GM21390 (cell line): ENCODE data around the gene TMOD4.

ENCODE experiments used
- ATAC-seq: cut with Tn5 transposase; IDR thresholded peaks from one replicate; pipeline ENCODE4 v1.9.1; 2021; ENCODE audit not compliant: unreplicated experiment

Gene TMOD4

GRCh38 chr1:151176514-151177045, 799 bp upstream of the TMOD4 start:
- no peak for ATAC-seq

GRCh38 chr1:151175041-151175741, 590 bp downstream of the TMOD4 start:
- no peak for ATAC-seq

GRCh38 chr1:151171190-151171589, 4.6 kb downstream of the TMOD4 start:
- no peak for ATAC-seq

DNA sequence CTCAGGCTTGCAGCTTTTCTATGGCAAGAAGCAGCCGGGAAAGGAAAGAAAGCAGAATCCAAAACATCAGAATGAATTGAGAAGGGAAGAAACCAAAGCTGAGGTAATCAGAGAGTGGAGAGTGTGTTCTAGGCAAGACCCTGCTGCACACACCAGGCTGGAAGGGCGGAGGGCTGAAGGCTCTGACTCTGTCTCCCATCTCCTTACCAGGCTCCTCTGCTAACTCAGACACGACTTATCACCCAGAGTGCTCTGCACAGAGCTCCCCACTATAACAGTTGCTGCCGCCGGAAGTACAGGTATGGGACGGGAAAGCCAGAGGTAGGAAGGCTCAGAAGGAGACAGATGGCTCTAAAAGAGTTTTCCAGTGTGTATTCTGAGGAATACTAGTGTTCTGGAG, 8.7 kb downstream of the TMOD4 start:
- ATAC-seq = no peak

DNA sequence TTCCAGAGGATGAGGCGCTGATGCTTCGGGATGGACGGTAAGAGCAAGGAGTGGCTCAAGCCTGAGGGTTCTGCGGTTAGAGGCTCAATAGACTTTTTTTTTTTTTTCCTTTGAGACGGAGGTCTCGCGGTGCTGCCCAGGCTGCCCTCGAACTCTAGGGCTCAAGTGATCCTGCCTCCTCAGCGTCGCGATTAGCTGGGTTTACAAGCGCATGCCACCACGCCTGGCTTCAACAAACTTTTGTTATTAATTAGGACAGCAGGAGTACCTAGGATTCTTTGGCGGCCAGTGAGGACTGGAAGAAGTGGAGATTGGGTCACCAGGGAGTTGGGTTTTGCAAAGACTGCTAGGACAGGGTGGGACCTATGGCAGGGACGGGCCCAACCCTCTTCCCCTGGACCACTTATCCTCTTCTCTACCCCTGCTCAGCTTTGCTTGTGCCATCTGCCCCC, 9.2 kb downstream of the TMOD4 start:
- no peak for ATAC-seq

- peak; percentile 81 for ATAC-seq
Observed at GRCh38 chr1:151165738-151166504, 9.9 kb downstream of the TMOD4 start, which contains the start of the genes LYSMD1 and SCNM1. LYSMD1 (minus strand) TSS chr1:151165902; CDS start chr1:151165258, 644 bp downstream. SCNM1 (plus strand) TSS chr1:151166144; CDS start chr1:151166153, 9 bp downstream.

- peak; percentile 5 for ATAC-seq
Observed at GRCh38 chr1:151165281-151165737, 10.5 kb downstream of the TMOD4 start.

DNA sequence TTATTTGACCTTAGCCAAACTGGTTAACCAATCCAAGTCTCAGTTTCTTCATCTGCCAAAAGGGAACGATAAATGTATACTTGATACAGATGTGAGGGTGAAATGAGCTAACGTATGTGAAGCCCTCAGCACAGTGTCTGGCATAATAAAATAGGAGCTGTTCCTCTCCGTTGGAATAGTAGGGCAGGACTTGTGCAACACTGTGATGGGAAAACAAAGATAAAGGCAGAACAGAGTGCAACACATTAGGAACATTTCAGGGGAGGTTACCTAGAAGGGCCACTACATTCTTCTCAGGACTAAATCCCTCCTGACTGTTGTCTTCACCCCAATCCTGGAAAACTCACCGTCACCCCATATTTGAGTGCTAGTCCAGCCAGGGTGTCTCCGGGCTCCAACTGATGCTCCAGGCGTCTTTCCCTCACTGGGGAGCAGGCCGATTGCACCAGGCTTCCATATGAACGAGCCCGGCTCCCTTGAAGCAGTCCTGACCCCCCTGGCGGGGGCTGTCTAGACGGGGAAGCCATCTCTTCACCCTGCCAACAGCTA, 11.0 kb downstream of the TMOD4 start:
- no peak for ATAC-seq

- no peak for ATAC-seq
Observed at GRCh38 chr1:151159373-151159772, 16.4 kb downstream of the TMOD4 start.

- ATAC-seq = no peak
Observed at GRCh38 chr1:151158751-151159251, 17.0 kb downstream of the TMOD4 start.

DNA sequence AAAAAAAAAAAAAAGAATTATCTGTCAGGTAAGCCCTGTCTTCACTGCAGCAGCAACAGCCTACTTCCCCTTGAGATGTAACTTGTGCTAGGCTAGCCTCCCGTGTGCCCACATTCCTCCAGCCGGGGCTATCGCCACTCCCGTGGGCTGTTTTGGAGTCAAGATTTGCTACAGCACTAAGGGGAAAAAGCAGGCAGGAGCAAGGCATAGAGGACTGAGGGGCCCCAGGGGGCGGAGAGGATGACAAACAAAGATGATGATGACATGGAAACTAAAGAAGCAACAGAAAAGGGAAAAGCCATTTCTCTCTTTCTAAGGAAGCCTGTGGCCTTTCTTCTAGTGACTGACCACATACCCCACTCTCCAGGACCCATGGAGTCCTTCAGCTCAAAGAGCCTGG, 17.5 kb downstream of the TMOD4 start:
- ATAC-seq = no peak

DNA sequence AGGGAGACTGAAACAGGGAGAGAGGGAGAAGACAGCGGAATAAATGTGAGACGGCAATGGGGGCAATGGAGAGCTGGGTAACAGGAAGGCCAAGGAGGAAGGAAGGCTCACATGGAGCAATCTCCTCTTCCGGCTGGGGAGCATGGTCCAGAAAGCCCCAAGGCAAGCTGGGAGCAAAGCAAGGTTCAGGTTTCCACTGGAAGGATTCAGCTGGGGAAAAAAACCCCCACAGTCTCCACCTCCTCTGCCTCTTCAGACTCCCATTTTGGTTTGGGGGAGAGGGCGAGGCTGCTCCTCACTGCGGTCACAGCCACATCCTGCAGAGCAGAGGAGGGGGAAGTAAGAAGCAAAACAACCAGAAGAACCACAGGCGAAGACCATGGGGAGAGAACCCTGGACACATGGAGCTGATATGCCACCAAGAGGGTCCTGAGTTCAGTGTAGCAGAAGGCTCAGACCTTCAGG, 18.7 kb downstream of the TMOD4 start:
- ATAC-seq = no peak

GRCh38 chr1:151156515-151156819, 19.3 kb downstream of the TMOD4 start, which contains the start of gene TNFAIP8L2:
TNFAIP8L2 (plus strand) TSS chr1:151156649; CDS start chr1:151158698, 2,049 bp downstream.
- ATAC-seq = peak; percentile 76

- no peak for ATAC-seq
Observed at GRCh38 chr1:151147665-151148064, 28.1 kb downstream of the TMOD4 start.

- ATAC-seq = no peak
Observed at GRCh38 chr1:151147132-151147503, 28.7 kb downstream of the TMOD4 start.

DNA sequence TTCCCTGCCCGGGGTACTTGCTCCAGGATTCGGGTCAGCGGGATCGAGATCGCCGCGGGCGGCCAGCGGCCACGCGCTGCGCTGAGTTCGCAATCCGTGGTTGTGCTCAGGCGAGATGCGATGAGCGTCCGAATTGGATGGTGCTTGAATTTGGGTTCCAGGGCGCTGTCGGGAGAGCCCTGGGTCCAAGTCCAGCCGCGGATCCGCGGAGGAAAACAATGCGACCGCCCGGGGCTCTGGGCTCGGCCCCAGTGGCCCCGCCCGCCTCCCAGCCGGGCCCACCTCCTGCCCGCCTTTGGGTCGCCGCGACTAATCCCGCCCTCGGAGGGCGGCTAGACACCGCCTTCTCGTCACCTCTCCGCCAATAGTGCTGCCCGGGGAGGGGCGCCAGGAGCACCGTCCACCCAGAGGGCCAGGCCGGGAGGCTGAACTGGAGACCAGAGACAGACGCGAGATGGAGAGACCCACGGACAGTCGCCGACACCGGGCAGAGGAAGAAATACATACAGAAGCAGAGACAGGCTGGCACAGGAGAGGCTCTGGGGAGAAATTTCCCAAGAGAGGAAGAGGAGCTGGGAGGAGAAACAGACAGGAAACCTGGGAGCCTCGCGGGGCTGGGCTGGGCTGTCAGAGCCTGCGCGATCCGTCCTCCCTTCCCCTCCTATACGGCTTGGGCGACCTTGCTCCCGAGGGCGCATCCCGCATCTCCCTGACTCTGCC, 29.2 kb downstream of the TMOD4 start, which contains the start of gene SEMA6C:
TSS of gene SEMA6C (minus strand) at position 220 of the 720 bp plus-strand sequence. CDS start 4,010 bp downstream, outside the sequence.
- ATAC-seq = peak; percentile 99

- ATAC-seq = no peak
Observed at GRCh38 chr1:151146072-151146411, 29.7 kb downstream of the TMOD4 start.

GRCh38 chr1:151145304-151146071, 30.3 kb downstream of the TMOD4 start:
- ATAC-seq = no peak

DNA sequence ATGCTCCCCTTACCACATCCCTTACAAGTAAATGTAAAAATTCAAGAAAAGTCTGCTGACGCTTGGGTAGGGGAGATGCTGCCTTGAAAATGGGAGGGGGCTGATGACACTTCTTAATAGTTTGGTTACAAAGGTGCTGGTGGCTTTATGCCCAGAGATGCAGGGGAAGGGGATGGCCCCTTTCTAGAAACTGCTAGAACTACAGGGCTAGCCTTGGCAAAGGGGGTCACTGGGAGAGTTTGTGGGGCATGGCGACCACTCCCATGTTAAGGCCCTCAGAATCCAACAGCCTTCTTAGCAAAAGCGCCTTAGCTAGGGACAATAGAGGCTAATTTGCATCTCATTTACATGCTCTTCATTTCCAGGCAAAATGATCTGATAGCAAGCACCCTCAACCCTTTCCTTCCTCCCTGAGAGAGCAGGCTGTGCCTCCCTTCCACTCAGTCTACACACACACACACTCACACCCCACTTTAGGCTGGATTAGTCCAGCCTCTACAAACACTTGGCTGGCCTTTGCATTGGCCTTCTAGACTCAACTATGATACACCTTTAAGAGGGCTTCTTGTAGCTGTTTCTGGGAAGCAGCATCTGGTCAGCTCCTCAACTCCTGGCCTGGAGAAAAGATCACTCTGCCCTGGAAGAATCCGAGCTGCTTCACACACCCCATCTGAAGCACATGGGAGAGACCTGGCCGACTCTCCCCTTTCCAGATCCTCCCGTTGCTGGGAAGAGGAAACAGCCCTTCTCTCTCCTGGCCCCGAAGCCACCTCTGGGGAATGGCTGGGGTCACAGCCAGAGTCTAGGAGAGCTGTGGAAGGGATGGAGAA, 31.1 kb downstream of the TMOD4 start:
- no peak for ATAC-seq
